AML-193 (cell line): ENCODE results near the gene FAM156A.
"Not testable (repeated sequence)": the region's sequence is repeated elsewhere in the genome, so short reads cannot be mapped to it uniquely, and the experiment has no call there.

Experiments used
- DNase-seq, 2 experiments: peaks; one replicate each; lab custom pipeline; 2025; lab: John Stamatoyannopoulos, UW

Gene FAM156A

GRCh38 chrX:52905531-52905930 is 52.8 kb downstream of the FAM156A start:
- DNase-seq: not testable (repeated sequence)
